CD4-positive, alpha-beta T cell (primary cell): ENCODE measurements around the gene ZNF624. TPM values are rescaled to one million over a fixed set of nuclear protein-coding genes. Genes with fewer than 3 reads are reported as not detected.

Experiments
- ATAC-seq: fragments of 200-7000 bp; cut with Tn5 transposase; one replicate; pipeline ENCODE4 v1.10.0; 2022; ENCODE audit warnings: mild to moderate bottlenecking; ENCODE audit not compliant: poor library complexity
- CTCF ChIA-PET: fragments of 350-600 bp; sonication (Branson Sonifier 250); formaldehyde crosslinking; loops from one replicate; lab custom pipeline; 2021; ENCODE audit warnings: antibody characterized with exemption, inconsistent platforms; lab: Charles Lee
- POLR2A ChIA-PET: fragments of 350-600 bp; sonication (Branson Sonifier 250); formaldehyde crosslinking; loops from one replicate; lab custom pipeline; 2021; ENCODE audit warnings: antibody characterized with exemption, inconsistent platforms; lab: Charles Lee
- DNase-seq, 14 experiments: peaks; one replicate each; pipeline ENCODE4 v3.0.0-alpha.2; 2013 to 2020; ENCODE audit warnings: mixed read lengths in 2 of 14
- H3K27ac ChIP-seq, 2 donors: one replicate each; pipeline versions ENCODE4 v1.5.1 to v1.7.0; 2013; ENCODE audit warnings: low read length in 2 of 2, low read depth in 1 of 2, mild to moderate bottlenecking in 1 of 2
- H3K27me3 ChIP-seq, 2 experiments: 1 replicate in 1 of 2; 2 replicates in 1 of 2; pipeline versions ENCODE4 v1.6.1 to v1.7.0; 2013; ENCODE audit warnings: low read length in 2 of 2, control low read depth in 1 of 2, mild to moderate bottlenecking in 1 of 2, moderate library complexity in 1 of 2; ENCODE audit not compliant: insufficient read depth in 2 of 2, control insufficient read depth in 1 of 2
- H3K36me3 ChIP-seq: one replicate; pipeline ENCODE4 v1.6.1; 2013; ENCODE audit warnings: low read length, control low read depth; ENCODE audit not compliant: insufficient read depth
- H3K4me1 ChIP-seq: one replicate; pipeline ENCODE4 v1.6.1; 2013; ENCODE audit warnings: low read length, control low read depth; ENCODE audit not compliant: insufficient read depth
- H3K4me3 ChIP-seq: one replicate; pipeline ENCODE4 v1.5.1; 2013; ENCODE audit warnings: mild to moderate bottlenecking, low read length, moderate library complexity
- H3K9me3 ChIP-seq, 2 experiments: 1 replicate in 1 of 2; 2 replicates in 1 of 2; pipeline versions ENCODE4 v1.6.1 to v1.7.0; 2013; ENCODE audit warnings: low read length in 2 of 2, mild to moderate bottlenecking in 2 of 2, control low read depth in 1 of 2, moderate library complexity in 1 of 2; ENCODE audit not compliant: control insufficient read depth in 1 of 2, insufficient read depth in 1 of 2
- H3K27ac Mint-ChIP-seq: one replicate; pipeline ENCODE4 v1.8.0; 2020; ENCODE audit warnings: mixed read lengths
- H3K27me3 Mint-ChIP-seq: one replicate; pipeline ENCODE4 v1.8.0; 2021; ENCODE audit warnings: mixed read lengths
- H3K36me3 Mint-ChIP-seq: one replicate; pipeline ENCODE4 v1.8.0; 2021; ENCODE audit warnings: low read depth, mixed read lengths
- H3K4me1 Mint-ChIP-seq: one replicate; pipeline ENCODE4 v1.8.0; 2021; ENCODE audit warnings: low read depth, mixed read lengths
- H3K4me3 Mint-ChIP-seq: one replicate; pipeline ENCODE4 v1.8.0; 2020; ENCODE audit warnings: mild to moderate bottlenecking, mixed read lengths
- H3K9me3 Mint-ChIP-seq: one replicate; pipeline ENCODE4 v1.8.0; 2020; ENCODE audit warnings: mixed read lengths
- intact Hi-C, 2 experiments: fragments of 100-400 bp; cut with DNase I in 1 of 2; cut with micrococcal nuclease in 1 of 2; formaldehyde crosslinking; loops; one replicate each; pipeline versions ENCODE4 v1.15.1 to v1.9.0; 2023 to 2025; cut with DNase I, micrococcal nuclease
- total RNA-seq, 174 experiments: library from RNA in 2 of 174; stranded (reverse) in 2 of 174; gene quantifications; one replicate each; pipeline ENCODE4 v1.2.3 and lab custom pipeline; 2021 to 2026
- TF ChIP-seq, protein P1 (sequence below): fragments of 200-600 bp; IDR thresholded peaks from one replicate; pipeline ENCODE4 v1.8.0; 2022; ENCODE audit warnings: antibody characterized with exemption, mild to moderate bottlenecking

ZNF624 gene
- total RNA-seq, 2 experiments from 2014 or later, result 2.8 to 3.2 TPM

GRCh38 chr17:16652252-16652651 is 1.4 kb downstream of the ZNF624 start:
- TF ChIP-seq, protein P1, sequence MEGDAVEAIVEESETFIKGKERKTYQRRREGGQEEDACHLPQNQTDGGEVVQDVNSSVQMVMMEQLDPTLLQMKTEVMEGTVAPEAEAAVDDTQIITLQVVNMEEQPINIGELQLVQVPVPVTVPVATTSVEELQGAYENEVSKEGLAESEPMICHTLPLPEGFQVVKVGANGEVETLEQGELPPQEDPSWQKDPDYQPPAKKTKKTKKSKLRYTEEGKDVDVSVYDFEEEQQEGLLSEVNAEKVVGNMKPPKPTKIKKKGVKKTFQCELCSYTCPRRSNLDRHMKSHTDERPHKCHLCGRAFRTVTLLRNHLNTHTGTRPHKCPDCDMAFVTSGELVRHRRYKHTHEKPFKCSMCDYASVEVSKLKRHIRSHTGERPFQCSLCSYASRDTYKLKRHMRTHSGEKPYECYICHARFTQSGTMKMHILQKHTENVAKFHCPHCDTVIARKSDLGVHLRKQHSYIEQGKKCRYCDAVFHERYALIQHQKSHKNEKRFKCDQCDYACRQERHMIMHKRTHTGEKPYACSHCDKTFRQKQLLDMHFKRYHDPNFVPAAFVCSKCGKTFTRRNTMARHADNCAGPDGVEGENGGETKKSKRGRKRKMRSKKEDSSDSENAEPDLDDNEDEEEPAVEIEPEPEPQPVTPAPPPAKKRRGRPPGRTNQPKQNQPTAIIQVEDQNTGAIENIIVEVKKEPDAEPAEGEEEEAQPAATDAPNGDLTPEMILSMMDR, result no peak
- Histone ChIP-seq H3K27me3 (no peaks in the 10 kb centered on the region), H3K9me3 (no peaks in the 10 kb centered on the region), H3K4me3 (no peak overlapping the region), H3K36me3 (peaks cover 5% of the 10 kb centered on the region), H3K4me1 (peaks cover 14% of the 10 kb centered on the region), H3K27ac (no peak overlapping the region)
- CTCF ChIA-PET, result interaction anchor here (0.7 to 1.8 kb wide), 3 partner anchors 12 to 116 kb away, joined by 3 to 9 read pairs (median 4); no protein-coding TSS in a partner anchor
- DNase-seq, result no peak
- Mint-ChIP-seq H3K4me3 (peak overlapping the region; percentile 86), H3K9me3 (no peaks in the 10 kb centered on the region), H3K4me1 (peaks cover 36% of the 10 kb centered on the region), H3K27me3 (peaks cover 11% of the 10 kb centered on the region), H3K27ac (no peak overlapping the region), H3K36me3 (peaks cover 15% of the 10 kb centered on the region)
- POLR2A ChIA-PET, result no interaction called here
- no peak for ATAC-seq
- intact Hi-C loops, result loop anchor here in 1 of 2 experiments (5.0 kb wide), 2 partner anchors 65 to 825 kb away; partner anchors contain the start of gene MED9

DNA sequence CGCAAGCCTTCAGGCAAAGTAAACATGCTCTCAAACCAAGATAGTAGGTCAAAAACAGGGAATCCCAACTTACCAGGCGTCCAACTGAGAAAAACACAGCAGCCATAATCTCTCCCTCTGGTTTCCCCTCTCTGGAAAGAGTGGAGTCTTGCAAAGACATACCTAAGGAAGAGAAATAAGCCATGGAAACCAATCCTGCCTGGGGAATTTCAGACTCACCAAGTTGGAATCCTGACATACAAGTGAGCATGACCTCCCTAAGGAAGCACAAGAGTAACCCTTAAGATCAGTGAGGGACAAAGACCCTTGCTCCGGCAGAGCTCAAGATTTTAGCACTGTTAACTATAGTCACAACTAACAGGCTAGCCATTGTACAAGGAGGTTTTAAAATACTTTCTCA is 4.1 kb downstream of the ZNF624 start:
- peaks cover 37% of the 10 kb centered on the region for H3K4me1 Mint-ChIP-seq
- peaks cover 14% of the 10 kb centered on the region for H3K36me3 ChIP-seq
- H3K27me3 Mint-ChIP-seq, result peaks cover 4% of the 10 kb centered on the region
- no peak overlapping the region for H3K27ac Mint-ChIP-seq
- intact Hi-C loops, result no loop called here
- peaks cover 14% of the 10 kb centered on the region for H3K4me1 ChIP-seq
- ChIA-PET CTCF (no interaction called here), POLR2A (no interaction called here)
- no peaks in the 10 kb centered on the region for H3K9me3 Mint-ChIP-seq
- H3K4me3 Mint-ChIP-seq, result no peak overlapping the region
- TF ChIP-seq, protein P1, result no peak
- no peaks in the 10 kb centered on the region for H3K9me3 ChIP-seq
- H3K4me3 ChIP-seq, result no peak overlapping the region
- ATAC-seq (no peak), DNase-seq (no peak)
- H3K27ac ChIP-seq, result no peak overlapping the region
- no peaks in the 10 kb centered on the region for H3K27me3 ChIP-seq
- peaks cover 32% of the 10 kb centered on the region for H3K36me3 Mint-ChIP-seq

DNA sequence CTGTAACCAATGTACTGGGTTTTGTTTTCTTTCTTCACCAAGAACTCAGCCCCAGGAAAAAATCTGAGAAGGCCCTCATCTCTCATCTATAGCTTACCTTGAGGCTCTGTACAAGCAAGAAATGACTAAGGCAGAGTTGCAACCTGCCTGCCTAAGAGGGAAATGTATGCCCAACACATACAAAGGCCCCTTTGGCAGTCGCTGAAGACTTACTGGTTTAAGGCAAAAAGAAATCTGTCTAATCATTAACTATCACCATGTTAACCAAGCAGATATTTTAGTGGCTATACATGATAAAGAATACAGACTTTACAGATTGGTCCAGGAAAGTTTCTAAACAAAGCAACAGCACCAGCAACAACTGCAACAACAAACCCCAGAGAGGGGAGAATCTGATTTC is 14.2 kb downstream of the ZNF624 start:
- Histone ChIP-seq H3K4me1 (no peaks in the 10 kb centered on the region), H3K36me3 (peaks cover 6% of the 10 kb centered on the region), H3K4me3 (no peak overlapping the region), H3K27ac (no peak overlapping the region), H3K27me3 (no peaks in the 10 kb centered on the region), H3K9me3 (no peaks in the 10 kb centered on the region)
- H3K27me3 Mint-ChIP-seq, result no peaks in the 10 kb centered on the region
- no peaks in the 10 kb centered on the region for H3K9me3 Mint-ChIP-seq
- ChIA-PET CTCF (interaction anchor here (1.1 to 1.2 kb wide), 2 partner anchors 8 to 13 kb away, joined by 3 read pairs; no protein-coding TSS in a partner anchor), POLR2A (no interaction called here)
- ATAC-seq (no peak), DNase-seq (no peak)
- intact Hi-C loops, result no loop called here
- H3K4me1 Mint-ChIP-seq, result no peaks in the 10 kb centered on the region
- peaks cover 93% of the 10 kb centered on the region for H3K36me3 Mint-ChIP-seq
- TF ChIP-seq, protein P1, result no peak
- no peak overlapping the region for H3K27ac Mint-ChIP-seq
- H3K4me3 Mint-ChIP-seq, result no peak overlapping the region
